NCI-H460 (cell line): ENCODE measurements around the gene POLA1. TPM values are rescaled to one million over a fixed set of nuclear protein-coding genes. Genes with fewer than 3 reads are reported as not detected.

ENCODE experiments used
- DNase-seq: peaks from one replicate; pipeline ENCODE4 v3.0.0-alpha.2; 2016; ENCODE audit warnings: low read depth; ENCODE audit errors: extremely low read depth
- small RNA-seq, 2 experiments: library from RNA; depleted of rRNA; stranded (forward); fragments of <200 nt; gene quantifications; one replicate each; pipeline ENCODE3, GENCODE V24; 2014
- total RNA-seq: library from RNA; depleted of rRNA; stranded (reverse); fragments of >200 nt; shearing (Covaris generic); gene quantifications from 2 replicates; pipeline ENCODE4 v1.2.3, GENCODE V29; 2014; rRNA removed

Gene POLA1
- total RNA-seq, 1 experiment from 2014 or later = 20.0 TPM

DNA sequence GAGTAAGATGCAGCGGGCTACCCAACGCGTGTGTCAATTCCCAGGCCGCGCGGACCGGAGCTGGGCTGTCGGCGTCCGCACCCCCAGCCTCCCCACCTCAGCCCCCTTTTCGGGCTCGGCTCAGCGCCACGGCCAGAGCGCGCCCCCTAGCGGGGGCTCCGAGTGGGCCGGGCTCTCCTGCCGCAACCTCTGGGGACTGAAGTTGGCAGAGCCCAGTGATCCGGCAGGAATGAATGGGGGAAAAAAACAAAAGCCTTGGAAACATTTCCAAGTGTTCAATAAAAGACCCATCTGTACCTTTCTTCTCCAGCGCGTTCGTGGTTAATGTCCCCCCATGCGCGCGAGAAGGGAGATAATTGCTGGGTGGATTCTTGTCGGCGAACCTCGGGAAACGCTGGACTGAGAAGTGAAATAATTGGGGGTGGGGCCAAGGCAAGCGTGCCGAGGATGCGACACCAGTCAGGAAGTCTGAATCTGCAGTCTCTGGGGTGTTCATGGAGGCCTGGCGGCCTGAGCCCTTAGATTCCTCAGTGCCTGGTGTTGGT, 327.3 kb downstream of the POLA1 start:
- DNase-seq = no peak

DNA sequence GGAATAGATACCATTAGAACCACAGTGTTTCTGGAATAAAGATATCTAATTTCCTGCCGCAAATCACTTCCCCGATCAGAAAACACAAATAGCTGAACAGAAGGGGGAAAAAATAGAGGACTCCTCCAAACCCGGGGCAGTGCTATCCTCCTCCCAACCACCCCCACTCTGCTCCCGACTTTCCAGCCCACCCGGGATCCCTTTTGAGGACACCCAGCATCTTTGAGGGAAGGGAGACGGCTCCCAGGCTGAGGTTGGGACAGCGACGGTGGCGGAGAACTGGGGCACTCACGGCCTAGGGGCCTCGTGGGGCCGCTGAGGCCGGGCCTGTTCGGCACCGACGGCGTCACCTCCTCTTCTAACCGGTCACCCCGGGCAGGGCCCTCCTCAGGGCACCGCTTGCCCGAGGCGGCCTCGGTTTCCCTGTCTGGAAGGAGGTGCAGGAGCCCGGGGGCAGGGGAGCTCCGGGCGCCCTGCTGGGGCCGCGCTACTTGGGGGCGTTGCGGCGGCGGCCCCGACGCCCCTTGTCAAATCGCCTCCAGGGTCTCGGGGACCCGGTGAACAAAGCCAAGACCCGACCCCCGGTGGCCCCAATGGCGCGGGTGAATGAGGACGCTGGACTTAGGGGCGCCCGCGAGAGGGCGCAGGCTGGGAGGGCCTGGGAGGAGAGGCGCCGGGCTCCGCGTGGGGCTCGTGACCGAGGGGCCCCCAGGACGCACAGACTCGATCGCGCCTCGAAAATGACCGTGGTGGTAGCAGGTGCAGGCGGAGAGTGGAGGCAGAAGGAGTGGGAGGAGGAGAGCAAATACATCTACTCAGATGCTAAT, 329.0 kb downstream of the POLA1 start:
- no peak for DNase-seq

DNA sequence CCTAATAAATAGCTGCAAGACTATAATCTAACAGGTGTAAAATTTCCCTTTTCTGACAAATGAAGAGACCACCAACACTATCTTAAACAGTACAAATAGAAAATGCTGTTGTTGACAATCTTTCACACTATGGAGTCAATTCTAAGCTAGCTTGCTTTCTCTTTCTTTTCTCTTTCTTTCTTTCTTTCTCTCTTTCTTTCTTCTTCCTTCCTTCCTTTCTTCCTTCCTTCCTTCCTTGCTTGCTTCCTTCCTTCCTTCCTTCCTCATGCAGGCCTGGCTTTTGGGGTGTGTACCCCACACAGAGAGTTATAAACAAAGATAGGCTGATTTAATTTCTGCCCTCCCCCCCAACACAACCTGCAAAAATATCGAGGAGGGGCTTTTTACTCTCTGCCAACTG, 330.2 kb downstream of the POLA1 start:
- no peak for DNase-seq

DNA sequence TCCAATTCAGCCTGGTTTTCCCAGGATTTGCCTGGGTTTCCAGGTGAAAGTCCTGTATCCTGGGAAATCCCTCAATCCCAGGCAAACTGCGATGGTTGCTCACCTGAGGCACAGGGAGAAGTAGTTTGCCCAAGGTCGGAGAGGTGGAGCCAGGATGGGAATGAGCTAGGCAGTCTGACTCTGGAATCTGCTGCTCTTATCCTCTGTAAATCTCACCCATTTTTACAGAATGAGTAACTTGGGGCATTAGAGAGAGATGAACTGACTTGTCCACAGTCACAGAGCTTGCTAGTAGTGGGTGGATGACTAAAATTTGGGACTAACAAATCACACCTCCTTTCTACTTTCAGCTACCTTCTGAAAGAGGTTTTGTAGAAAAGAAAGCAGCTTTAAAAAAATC, 331.9 kb downstream of the POLA1 start:
- no peak for DNase-seq

DNA sequence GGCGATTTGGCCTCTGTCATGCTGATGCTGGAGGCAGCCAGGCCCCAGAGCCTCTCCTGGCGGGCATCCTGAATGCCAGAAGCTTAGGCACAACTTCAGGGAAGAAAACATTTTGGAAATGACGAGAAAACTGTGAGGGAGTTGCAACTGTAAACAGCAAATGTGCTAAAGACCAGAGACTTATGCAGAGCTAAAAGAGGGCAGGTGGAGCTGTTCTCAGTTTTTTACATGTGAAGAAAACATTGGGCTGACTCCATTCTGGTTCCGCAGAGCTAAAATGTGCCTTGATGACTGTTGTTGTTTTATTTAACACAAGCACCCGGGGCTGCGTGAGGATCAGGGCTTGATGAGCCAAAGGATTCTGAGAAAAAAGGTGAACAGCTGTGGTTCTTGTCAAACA, 332.9 kb downstream of the POLA1 start:
- DNase-seq = no peak

DNA sequence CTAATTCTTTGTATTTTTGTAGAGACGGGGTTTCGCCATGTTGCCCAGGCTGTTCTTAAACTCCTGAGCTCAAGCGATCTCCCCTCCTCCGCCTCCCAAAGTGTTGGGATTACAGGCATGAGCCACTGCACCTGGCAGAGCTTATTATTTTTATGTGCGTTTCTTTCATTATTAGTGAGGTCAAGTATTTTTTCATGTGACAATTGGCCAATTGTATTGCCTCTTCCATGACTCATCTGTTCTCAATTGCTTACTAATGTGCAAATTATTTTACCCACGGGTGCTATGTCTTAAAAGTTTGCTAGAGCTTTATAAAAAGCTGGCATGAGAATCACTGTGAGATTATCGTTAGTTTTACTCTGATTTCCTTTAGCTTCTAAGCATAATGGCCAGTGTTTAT, 335.0 kb downstream of the POLA1 start:
- no peak for DNase-seq

DNA sequence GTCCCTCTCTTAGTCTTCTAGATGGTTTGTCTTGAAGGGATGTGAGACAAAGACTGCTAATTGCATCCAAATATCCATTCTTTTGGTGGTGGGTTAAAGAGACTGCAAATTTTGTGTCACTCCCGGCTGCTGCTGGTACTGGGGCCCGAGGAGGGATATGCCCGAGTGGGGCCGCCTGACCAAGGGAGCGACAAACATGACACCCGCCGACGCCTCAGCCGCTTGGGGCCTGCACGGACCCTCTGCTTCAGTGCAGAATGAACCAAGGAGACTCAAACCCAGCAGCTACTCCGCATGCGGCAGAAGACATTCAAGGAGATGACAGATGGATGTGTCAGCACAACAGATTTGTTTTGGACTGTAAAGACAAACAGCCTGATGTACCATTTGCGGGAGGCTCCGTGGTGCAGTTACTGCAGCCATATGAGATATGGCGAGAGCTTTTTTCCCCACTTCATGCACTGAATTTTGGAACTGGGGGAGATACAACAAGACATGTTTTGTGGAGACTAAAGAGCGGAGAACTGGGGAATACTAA, 335.6 kb downstream of the POLA1 start:
- no peak for DNase-seq

DNA sequence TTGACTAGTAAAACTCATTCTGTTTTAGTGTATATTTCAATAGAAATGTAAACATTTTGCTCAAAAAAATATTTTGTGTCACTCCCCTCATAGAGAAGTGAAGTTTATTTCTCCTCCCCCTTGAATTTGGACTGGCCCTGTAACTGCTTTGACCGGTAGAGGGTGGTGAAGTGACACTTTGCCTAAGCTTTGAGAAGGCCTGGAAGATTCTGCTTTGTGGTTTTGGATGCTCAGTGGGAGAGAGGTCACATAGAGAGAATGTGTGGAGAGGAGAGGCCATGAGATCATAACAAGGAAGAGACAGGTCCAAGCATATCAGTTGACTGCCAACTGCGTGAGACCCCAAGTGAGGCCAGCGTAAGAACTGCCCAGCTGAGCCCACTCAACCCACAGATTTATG, 341.2 kb downstream of the POLA1 start:
- no peak for DNase-seq

DNA sequence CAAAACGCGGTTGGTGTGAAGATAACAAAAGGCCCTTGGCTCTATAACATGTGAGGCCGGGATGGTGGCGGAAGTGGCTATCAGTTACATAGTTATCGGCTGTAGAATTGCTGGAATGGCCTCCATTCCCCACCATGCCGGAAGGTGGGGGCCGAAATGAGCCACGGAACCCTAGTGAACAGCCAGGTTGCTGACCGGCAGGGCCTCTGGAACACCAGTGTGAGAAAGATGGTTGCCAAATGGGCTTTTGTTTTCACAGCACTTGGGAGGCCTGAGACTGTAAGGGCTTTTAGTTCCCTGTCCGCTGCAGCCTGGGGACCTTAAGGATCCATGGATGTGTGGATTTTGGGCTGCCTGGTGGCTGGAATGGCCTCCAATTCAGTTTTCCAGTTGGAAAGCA, 345.3 kb downstream of the POLA1 start:
- DNase-seq = no peak

DNA sequence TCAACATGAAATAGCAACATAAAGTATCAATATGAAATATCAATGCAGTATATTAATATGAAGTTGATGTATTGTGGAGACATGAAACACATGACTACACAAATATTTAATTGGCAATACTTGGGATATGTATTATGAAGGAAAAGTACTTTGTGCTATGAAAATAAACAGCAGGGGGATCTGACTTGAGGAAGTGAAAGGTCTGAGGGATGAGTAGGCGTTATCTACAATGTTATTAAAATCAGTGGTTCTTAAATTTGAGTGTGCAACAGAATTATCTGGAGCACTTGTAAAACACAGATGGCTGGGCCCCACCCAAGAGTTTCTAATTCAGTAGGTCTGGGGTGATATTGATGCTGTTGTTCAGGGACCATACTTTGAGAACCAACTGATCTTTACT, 349.5 kb downstream of the POLA1 start:
- no peak for DNase-seq

Small RNA genes lying within 50 kb of the gene (small RNA-seq; reads per million reads assigned to genes)
- 0.29 to 4.1 reads per million in 2 experiments for gene SCARNA23

Other genes with a start within 250 kb of the POLA1 start
- gene PDK3, start 228.6 kb upstream of the POLA1 start, total RNA-seq = 9.5 and 10.9 TPM in 2 replicates
- gene PCYT1B, start 46.6 kb upstream of the POLA1 start, total RNA-seq = 0.29 and 0.40 TPM in 2 replicates